Keratinocyte (primary cell): ENCODE results near the gene WRNIP1.

Source experiments
- EZH2 ChIP-seq: IDR thresholded peaks from one replicate; pipeline ENCODE4 v1.6.1; 2012; ENCODE audit warnings: inconsistent platforms, mild to moderate bottlenecking, low read length, moderate library complexity
- TF ChIP-seq, protein P1 (sequence below), 3 experiments: IDR thresholded peaks in 1 of 3; conservative IDR thresholded peaks in 1 of 3; optimal IDR thresholded peaks in 1 of 3; 2 replicates in 2 of 3; 3 replicates in 1 of 3; pipeline versions ENCODE3 to v1.5.1; 2011; ENCODE audit warnings: low read length in 3 of 3, mild to moderate bottlenecking in 3 of 3, moderate library complexity in 2 of 3, control low read depth in 1 of 3, inconsistent platforms in 1 of 3; ENCODE audit not compliant: insufficient read depth in 2 of 3; ENCODE audit errors: extremely low read depth in 1 of 3

DNA sequence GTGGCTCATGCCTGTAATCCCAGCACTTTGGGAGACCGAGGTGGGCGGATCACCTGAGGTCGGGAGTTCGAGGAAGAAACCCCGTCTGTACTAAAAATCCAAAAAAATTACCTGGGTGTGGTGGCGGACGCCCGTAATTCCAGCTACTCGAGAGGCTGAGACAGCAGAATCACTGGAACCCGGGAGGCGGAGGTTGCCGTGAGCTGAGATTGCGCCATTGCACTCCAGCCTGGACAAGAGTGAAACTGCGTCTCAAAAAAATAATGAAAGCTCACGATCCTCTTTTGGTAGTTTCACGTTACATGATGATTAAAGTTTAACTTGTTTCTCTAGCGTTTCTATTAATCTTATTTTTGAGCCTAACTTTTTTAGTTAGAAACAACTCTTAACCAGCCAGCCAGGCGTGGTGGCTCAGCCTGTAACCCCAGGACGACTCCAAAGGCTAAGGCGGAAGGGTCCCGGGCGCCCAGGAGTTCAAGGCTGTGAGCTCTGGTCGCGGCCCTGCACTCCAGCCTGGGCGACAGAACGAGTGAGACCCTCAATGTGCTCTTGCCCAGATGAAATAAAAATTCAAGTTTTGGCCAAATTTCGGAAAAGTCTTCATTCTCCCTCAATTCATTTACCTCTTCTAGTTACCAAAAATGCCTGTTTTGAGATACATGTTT is 1.2 kb upstream of the WRNIP1 start:
- TF ChIP-seq, protein P1, sequence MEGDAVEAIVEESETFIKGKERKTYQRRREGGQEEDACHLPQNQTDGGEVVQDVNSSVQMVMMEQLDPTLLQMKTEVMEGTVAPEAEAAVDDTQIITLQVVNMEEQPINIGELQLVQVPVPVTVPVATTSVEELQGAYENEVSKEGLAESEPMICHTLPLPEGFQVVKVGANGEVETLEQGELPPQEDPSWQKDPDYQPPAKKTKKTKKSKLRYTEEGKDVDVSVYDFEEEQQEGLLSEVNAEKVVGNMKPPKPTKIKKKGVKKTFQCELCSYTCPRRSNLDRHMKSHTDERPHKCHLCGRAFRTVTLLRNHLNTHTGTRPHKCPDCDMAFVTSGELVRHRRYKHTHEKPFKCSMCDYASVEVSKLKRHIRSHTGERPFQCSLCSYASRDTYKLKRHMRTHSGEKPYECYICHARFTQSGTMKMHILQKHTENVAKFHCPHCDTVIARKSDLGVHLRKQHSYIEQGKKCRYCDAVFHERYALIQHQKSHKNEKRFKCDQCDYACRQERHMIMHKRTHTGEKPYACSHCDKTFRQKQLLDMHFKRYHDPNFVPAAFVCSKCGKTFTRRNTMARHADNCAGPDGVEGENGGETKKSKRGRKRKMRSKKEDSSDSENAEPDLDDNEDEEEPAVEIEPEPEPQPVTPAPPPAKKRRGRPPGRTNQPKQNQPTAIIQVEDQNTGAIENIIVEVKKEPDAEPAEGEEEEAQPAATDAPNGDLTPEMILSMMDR (optimal IDR thresholded peaks at IDR 0.05 in 1 of 3, IDR thresholded peaks at IDR 0.05 in 1 of 3, conservative IDR thresholded peaks at IDR 0.05 in 1 of 3; ENCODE audit: extremely low read depth in 1 of 3, insufficient read depth in 2 of 3, low read length in 3 of 3) = no peak
- no peak for TF ChIP-seq EZH2
